GM18498 (cell line): ENCODE data around the gene FCSK.
"Not testable (repeated sequence)": the region's sequence is repeated elsewhere in the genome, so short reads cannot be mapped to it uniquely, and the experiment has no call there.

Experiments used
- ATAC-seq: cut with Tn5 transposase; IDR thresholded peaks from one replicate; pipeline ENCODE4 v1.9.1; 2021; ENCODE audit warnings: mild to moderate bottlenecking, moderate library complexity; ENCODE audit not compliant: unreplicated experiment

Gene FCSK

GRCh38 chr16:70454222-70455034 lies at the start of gene FCSK:
FCSK (plus strand) TSS chr16:70454595; CDS start chr16:70463191, 8,596 bp downstream.
- ATAC-seq: peak; percentile 92

GRCh38 chr16:70406104-70406503 lies 48.3 kb upstream of the FCSK start:
- not testable (repeated sequence) for ATAC-seq

- no peak for ATAC-seq
These were observed 46.6 kb upstream of the FCSK start for GRCh38 chr16:70407811-70408274.

- ATAC-seq: no peak
These were observed 43.7 kb upstream of the FCSK start for GRCh38 chr16:70410734-70411133.

- no peak for ATAC-seq
These were observed 42.0 kb upstream of the FCSK start for GRCh38 chr16:70412385-70412784.

- not testable (repeated sequence) for ATAC-seq
These were observed 40.8 kb upstream of the FCSK start for GRCh38 chr16:70413572-70413971.

- no peak for ATAC-seq
These were observed 37.4 kb upstream of the FCSK start for GRCh38 chr16:70416748-70417616.

- ATAC-seq: no peak
These were observed 36.7 kb upstream of the FCSK start for GRCh38 chr16:70417661-70418060.

- ATAC-seq: no peak
These were observed 36.0 kb upstream of the FCSK start for GRCh38 chr16:70418274-70418992.

GRCh38 chr16:70418993-70419318 lies 35.4 kb upstream of the FCSK start:
- no peak for ATAC-seq

- ATAC-seq: no peak
These were observed 34.7 kb upstream of the FCSK start for GRCh38 chr16:70419384-70420327.

- ATAC-seq: no peak
These were observed 33.4 kb upstream of the FCSK start for GRCh38 chr16:70421014-70421413.

- ATAC-seq: no peak
These were observed 32.7 kb upstream of the FCSK start for GRCh38 chr16:70421473-70422311.

- no peak for ATAC-seq
These were observed 31.9 kb upstream of the FCSK start for GRCh38 chr16:70422543-70422942.

- ATAC-seq: no peak
These were observed 26.6 kb upstream of the FCSK start for GRCh38 chr16:70427786-70428177.

- peak; percentile 24 for ATAC-seq
These were observed 26.0 kb upstream of the FCSK start for GRCh38 chr16:70428178-70428998.

- ATAC-seq: peak; percentile 7
These were observed 24.3 kb upstream of the FCSK start for GRCh38 chr16:70429888-70430666.
